ENCODE data around the gene EIF3L. TPM values are rescaled to one million over a fixed set of nuclear protein-coding genes. Genes with fewer than 3 reads are reported as not detected.
A peak's percentile ranks its signal among the peaks of the same experiment; 100 is the strongest.

EIF3L gene
- total RNA-seq, 1 donor from 2014 or later: 315 TPM

DNA sequence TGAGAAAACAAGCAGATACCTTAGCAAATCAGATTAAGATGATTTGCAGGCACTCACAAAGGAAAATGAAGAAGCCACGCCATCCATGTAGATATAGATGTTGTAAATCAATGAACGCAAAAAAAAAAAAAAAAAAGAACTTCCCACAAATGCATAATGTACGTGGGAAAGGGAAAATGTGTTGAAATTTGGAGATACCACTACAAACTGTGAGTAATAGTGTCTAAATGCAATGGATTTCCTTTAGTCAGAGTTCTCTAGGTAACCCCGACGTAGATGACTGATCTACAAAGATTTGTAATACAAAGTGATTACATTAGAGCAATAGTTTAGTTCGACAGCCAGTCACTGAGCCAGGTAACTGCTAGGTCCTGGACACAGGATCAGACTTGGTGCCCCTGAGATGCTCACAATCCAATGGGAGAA is 4.3 kb upstream of the EIF3L start:
- intact Hi-C loops (cut with DNase I): no loop called here
- DNase-seq (ENCODE audit: low spot score) (no peak), ATAC-seq (no peak)

GRCh38 chr22:37846433-37846832 is 2.8 kb upstream of the EIF3L start:
- DNase-seq (ENCODE audit: low spot score) (no peak), ATAC-seq (no peak)
- intact Hi-C loops (cut with DNase I): no loop called here

GRCh38 chr22:37848587-37849088 is 581 bp upstream of the EIF3L start:
- intact Hi-C loops (cut with DNase I): no loop called here
- ATAC-seq (no peak), DNase-seq (ENCODE audit: low spot score) (no peak)

- DNase-seq (ENCODE audit: low spot score) (no peak), ATAC-seq (no peak)
- intact Hi-C loops (cut with DNase I): no loop called here
Observed at GRCh38 chr22:37850801-37851200, 1.6 kb downstream of the EIF3L start.

DNA sequence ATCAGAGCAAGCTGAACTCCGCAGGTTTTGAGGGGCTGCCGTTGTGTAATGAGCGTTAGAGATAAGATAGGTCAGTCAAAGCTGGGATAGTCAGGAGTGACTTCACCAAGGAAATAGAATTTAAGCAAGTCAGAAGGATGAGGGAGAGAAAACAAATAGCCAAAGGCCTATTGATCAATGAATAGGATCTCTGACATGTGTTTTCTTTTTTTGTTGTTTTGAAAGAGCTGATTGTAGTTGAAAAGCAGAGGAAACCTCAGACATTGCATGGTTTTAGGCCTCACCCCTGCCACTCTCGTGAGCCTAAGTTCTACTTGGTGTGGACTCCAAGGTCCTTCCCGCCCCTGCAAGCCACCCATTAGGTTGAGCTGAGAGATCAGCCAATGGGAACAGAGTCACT is 3.2 kb downstream of the EIF3L start:
- ATAC-seq (no peak), DNase-seq (ENCODE audit: low spot score) (no peak)
- intact Hi-C loops (cut with DNase I): no loop called here

DNA sequence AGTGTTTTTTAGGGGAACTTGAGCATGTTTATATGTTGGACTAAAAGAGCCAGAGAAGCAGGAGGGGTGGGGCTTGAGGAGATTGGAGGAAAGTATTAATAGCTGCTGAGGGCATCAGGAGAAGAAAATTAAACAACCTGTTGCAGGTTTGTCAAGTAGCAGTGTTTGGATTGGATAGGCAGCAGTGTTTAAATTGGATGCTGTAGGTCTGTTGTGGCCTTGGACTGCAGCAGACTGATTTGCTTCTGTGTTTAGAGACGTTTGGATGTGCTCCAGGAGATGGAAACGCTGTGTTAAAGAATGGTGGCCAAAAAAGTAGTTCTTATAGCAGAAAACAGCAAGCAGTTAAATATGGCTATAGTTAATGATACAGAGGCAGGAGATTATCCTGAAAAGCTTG is 5.7 kb downstream of the EIF3L start:
- intact Hi-C loops (cut with DNase I): no loop called here
- no peak for DNase-seq (ENCODE audit: low spot score)
- ATAC-seq: no peak

- DNase-seq (ENCODE audit: low spot score) (no peak), ATAC-seq (no peak)
- intact Hi-C loops (cut with DNase I): no loop called here
Observed at GRCh38 chr22:37855462-37855861, 6.2 kb downstream of the EIF3L start.

DNA sequence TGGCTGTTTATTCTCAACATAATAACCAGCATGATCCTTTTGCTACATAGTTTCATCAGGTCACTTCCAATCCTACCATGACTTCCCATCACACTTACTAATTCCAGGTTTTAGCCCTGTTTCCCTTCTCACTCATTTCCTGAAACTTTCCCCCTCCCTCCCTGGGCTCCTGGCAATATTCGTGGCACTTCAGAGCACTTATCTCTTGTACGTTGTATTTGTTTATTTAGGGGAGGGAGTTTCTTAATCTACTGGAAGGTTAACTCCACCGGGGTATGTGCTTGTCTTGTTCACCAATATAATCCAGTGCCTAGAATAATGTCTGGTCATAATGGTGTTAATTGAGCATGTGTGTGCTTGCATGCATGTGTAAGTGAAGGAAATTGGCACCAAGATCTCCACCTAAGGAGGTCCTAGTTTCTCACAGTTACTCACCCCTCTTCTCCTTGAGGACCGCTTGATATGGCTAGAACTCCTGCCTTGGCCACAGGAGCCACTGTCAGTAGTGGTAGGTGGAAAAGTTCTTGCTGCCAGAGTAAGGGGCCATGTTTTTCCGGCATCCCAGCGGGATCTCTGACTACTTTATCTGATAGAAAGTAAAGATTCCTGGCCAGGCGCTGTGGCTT is 11.7 kb downstream of the EIF3L start:
- intact Hi-C loops (cut with DNase I): no loop called here
- DNase-seq (ENCODE audit: low spot score): no peak
- ATAC-seq: no peak

GRCh38 chr22:37862570-37863325 is 13.5 kb downstream of the EIF3L start:
- intact Hi-C loops (cut with DNase I): no loop called here
- DNase-seq (ENCODE audit: low spot score) (no peak), ATAC-seq (no peak)

GRCh38 chr22:37865510-37865909 is 16.3 kb downstream of the EIF3L start:
- ATAC-seq: no peak
- no peak for DNase-seq (ENCODE audit: low spot score)
- intact Hi-C loops (cut with DNase I): no loop called here

DNA sequence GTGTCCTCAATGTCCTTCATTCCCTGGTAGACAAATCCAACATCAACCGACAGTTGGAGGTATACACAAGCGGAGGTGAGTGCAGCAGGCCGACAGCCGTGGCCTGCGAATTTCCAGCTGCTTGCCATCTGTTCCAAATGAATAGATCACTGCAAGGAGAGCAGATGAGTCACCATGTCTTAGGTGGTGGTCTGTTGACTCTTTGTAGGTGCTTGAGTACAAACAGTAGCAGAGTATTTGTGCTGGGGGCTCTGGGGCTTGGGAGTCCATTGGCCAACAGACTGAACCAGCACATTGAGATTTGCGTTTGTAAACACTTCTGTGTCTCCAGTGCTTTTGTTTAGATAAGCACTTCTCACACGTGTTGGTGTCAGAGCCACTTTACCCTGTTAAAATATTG is 21.1 kb downstream of the EIF3L start:
- DNase-seq (ENCODE audit: low spot score) (no peak), ATAC-seq (no peak)
- intact Hi-C loops (cut with DNase I): no loop called here

DNA sequence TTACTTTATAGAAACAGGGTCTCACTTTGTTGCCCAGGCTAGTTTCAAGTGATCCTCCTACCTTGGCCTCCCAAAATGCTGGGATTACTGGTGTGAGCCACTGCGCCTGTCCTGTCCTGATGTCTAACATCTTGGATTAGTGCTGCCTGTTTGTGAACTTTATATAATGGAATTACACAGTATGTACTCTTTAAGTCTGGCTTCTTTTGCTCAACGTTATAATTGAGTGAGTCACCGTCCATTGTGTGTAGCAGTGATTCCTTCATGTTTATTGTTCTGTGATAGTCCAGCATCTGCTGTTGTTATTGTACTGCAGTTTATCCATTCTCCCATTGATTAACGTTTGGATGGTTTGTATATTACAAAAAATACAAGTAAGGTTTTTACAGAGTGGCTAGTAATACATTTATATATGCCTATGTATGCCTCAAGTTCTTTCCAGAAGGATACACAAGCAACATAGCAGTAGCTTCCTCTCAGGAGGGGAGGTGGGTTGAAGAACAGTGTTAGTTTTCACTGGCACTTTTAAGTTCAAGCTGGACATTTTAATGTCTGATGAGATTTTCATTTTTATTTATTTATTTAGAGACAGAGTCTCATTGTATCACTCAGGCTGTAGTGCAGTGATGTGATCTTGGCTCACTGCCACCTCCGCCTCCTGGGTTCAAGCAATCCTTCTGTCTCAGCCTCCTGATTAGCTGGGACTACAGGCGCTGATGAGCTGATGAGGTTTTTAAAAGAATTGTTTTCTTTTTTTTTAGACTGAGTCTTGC is 31.6 kb downstream of the EIF3L start:
- intact Hi-C loops (cut with DNase I): loop anchor here (10.0 kb wide), 1 partner anchor 54 kb away; no protein-coding TSS in a partner anchor
- no peak for DNase-seq (ENCODE audit: low spot score)
- ATAC-seq: no peak

DNA sequence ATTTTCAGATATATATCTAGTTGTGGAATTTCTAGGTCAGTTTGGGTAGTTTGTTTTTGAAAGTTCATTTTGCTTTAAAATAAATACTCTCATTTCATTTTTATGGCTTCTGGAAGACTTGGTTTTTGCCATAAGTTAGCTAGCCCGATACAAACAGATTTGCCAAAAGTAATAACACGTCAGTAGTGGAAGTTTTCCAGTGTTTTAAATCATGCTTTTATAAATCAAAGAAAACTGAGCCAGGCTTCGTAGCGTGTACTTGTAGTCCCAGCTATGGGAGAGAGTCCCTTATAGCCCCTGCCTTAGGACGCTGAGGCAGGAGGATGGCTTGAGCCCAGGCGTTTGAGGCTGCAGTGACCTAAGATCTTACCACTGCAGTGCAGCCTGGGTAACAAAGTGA is 35.2 kb downstream of the EIF3L start:
- DNase-seq (ENCODE audit: low spot score) (no peak), ATAC-seq (no peak)
- intact Hi-C loops (cut with DNase I): loop anchor here (10.0 kb wide), 1 partner anchor 50 kb away; no protein-coding TSS in a partner anchor

- DNase-seq (ENCODE audit: low spot score) (peak; percentile 74), ATAC-seq (peak; percentile 93)
- intact Hi-C loops (cut with DNase I): loop anchor here (10.0 kb wide), 1 partner anchor 47 kb away; no protein-coding TSS in a partner anchor
Observed at GRCh38 chr22:37887584-37888378, 38.6 kb downstream of the EIF3L start.

GRCh38 chr22:37891926-37892325 is 42.7 kb downstream of the EIF3L start:
- DNase-seq (ENCODE audit: low spot score): no peak
- no peak for ATAC-seq
- intact Hi-C loops (cut with DNase I): no loop called here

- intact Hi-C loops (cut with DNase I): no loop called here
Observed at GRCh38 chr22:37892566-37893335, 43.5 kb downstream of the EIF3L start.

GRCh38 chr22:37893583-37893983 is 44.4 kb downstream of the EIF3L start:
- no peak for ATAC-seq
- intact Hi-C loops (cut with DNase I): no loop called here
- DNase-seq (ENCODE audit: low spot score): no peak

More at GRCh38 chr22:37892566-37893335, 43.5 kb downstream of the EIF3L start:
- DNase-seq (ENCODE audit: low spot score) (peak; percentile 71), ATAC-seq (peak; percentile 66)
